Gastroesophageal sphincter (tissue), 4 donors: ENCODE data around the gene CCNK. TPM values are rescaled to one million over a fixed set of nuclear protein-coding genes. Genes with fewer than 3 reads are reported as not detected.

Source experiments
- ATAC-seq: fragments of 150-250 bp; one replicate; pipeline ENCODE4 v1.9.1; 2016; ENCODE audit warnings: mild to moderate bottlenecking, moderate library complexity
- H3K27ac ChIP-seq, 4 donors: fragments of 200-600 bp; sonication (generic) in 3 of 4; 1 replicate in 3 of 4; 2 replicates in 1 of 4; pipeline ENCODE4 v1.5.1; 2016 to 2019
- H3K27me3 ChIP-seq: fragments of 200-600 bp; sonication (generic); one replicate; pipeline ENCODE4 v1.5.1; 2019
- H3K36me3 ChIP-seq, 2 donors: fragments of 200-600 bp; sonication (generic); one replicate each; pipeline ENCODE4 v1.5.1; 2019; ENCODE audit warnings: control low read depth in 1 of 2
- H3K4me1 ChIP-seq, 3 donors: fragments of 200-600 bp; sonication (generic); 1 replicate in 2 of 3; 2 replicates in 1 of 3; pipeline ENCODE4 v1.5.1; 2016 to 2019; ENCODE audit warnings: control low read depth in 2 of 3
- H3K4me3 ChIP-seq, 2 donors: fragments of 200-600 bp; sonication (generic); one replicate each; pipeline ENCODE4 v1.5.1; 2019; ENCODE audit warnings: mild to moderate bottlenecking in 1 of 2, moderate library complexity in 1 of 2
- H3K9me3 ChIP-seq, 3 donors: fragments of 200-600 bp; sonication (generic); one replicate each; pipeline ENCODE4 v1.5.1; 2017 to 2019; ENCODE audit warnings: control low read depth in 2 of 3
- EP300 ChIP-seq: sonication (generic); formaldehyde crosslinking; IDR thresholded peaks from one replicate; pipeline ENCODE4 v1.6.1; 2017; ENCODE audit warnings: antibody characterized with exemption, mild to moderate bottlenecking
- POLR2A ChIP-seq, 2 donors: fragments of 450-650 bp; IDR thresholded peaks; one replicate each; pipeline ENCODE4 v1.6.1; 2017; ENCODE audit warnings: antibody characterized with exemption in 2 of 2, mild to moderate bottlenecking in 2 of 2, moderate library complexity in 1 of 2
- POLR2AphosphoS5 ChIP-seq: sonication (generic); formaldehyde crosslinking; IDR thresholded peaks from one replicate; pipeline ENCODE4 v1.6.1; 2017; ENCODE audit warnings: antibody characterized with exemption
- WGBS, 2 donors: methylation state at CpG; one replicate each; pipeline ENCODE4 v1.1.5; 2018; ENCODE audit warnings: low coverage in 1 of 2; 5-methylcytosine and 5-hydroxymethylcytosine counted together
- total RNA-seq, 4 donors: library from RNA; depleted of rRNA; stranded (reverse); fragments of >200 nt; gene quantifications; one replicate each; pipeline ENCODE4 v1.1.0, GENCODE V29; 2016
- TF ChIP-seq, protein P1 (sequence below), 4 experiments: fragments of 200-600 bp in 2 of 4; fragments of 450-650 bp in 2 of 4; sonication (generic) in 1 of 4; IDR thresholded peaks; one replicate each; pipeline ENCODE4 v1.5.1; 2017 to 2019; ENCODE audit warnings: antibody characterized with exemption in 4 of 4, mild to moderate bottlenecking in 2 of 4, moderate library complexity in 2 of 4

Gene CCNK
- total RNA-seq, 4 donors from 2014 or later = 17.1 to 26.8 (median 20.7) TPM

GRCh38 chr14:99479906-99480869 lies 1.0 kb upstream of the CCNK start, which contains the start of gene SETD3:
Gene SETD3 (minus strand): TSS chr14:99480859. CDS start chr14:99465805, 15,054 bp downstream.
- no peak for ATAC-seq
- H3K27ac ChIP-seq = peak within 1 kb of the TSS; percentile 97 to 98 (median 98)
- H3K4me1 ChIP-seq = peaks cover 0 to 64% (median 26%) of the 10 kb centered on the region in 3 donors
- peak within 1 kb of the TSS; percentile 88 to 95 for H3K4me3 ChIP-seq
- TF ChIP-seq POLR2A (IDR thresholded peaks at IDR 0.05) (peak; percentile 74 to 75), POLR2AphosphoS5 (peak; percentile 61), EP300 (no peak)
- TF ChIP-seq, protein P1, sequence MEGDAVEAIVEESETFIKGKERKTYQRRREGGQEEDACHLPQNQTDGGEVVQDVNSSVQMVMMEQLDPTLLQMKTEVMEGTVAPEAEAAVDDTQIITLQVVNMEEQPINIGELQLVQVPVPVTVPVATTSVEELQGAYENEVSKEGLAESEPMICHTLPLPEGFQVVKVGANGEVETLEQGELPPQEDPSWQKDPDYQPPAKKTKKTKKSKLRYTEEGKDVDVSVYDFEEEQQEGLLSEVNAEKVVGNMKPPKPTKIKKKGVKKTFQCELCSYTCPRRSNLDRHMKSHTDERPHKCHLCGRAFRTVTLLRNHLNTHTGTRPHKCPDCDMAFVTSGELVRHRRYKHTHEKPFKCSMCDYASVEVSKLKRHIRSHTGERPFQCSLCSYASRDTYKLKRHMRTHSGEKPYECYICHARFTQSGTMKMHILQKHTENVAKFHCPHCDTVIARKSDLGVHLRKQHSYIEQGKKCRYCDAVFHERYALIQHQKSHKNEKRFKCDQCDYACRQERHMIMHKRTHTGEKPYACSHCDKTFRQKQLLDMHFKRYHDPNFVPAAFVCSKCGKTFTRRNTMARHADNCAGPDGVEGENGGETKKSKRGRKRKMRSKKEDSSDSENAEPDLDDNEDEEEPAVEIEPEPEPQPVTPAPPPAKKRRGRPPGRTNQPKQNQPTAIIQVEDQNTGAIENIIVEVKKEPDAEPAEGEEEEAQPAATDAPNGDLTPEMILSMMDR (IDR thresholded peaks at IDR 0.05) = peak in 3 of 4 experiments; percentile 9 to 41 (median 25)
- H3K9me3 ChIP-seq = no peaks in the 10 kb centered on the region
- no peaks in the 10 kb centered on the region for H3K36me3 ChIP-seq
- WGBS, 2 donors = 0% methylated on average over 7 of the region's 122 CpGs; no CpG with 5 or more reads in 1 of the 2 donors
- no peaks in the 10 kb centered on the region for H3K27me3 ChIP-seq

DNA sequence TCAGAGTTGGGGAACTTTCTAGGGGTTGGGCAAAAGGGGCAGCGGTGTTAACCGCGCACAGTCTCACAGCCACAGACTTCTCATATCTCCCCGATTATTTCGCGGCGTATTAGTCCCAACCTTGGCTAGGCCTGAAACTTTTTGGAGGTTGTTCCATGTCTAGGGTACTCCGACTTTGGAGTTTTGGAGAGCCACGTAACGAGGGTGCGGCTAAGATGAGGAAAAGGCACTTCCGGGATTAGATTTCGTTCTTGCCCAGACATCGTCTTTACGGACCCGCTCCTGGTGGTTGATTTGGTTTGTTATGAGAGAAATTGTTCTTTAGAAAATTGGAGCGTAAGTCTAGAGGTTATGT lies 513 bp downstream of the CCNK start:
- H3K9me3 ChIP-seq = no peaks in the 10 kb centered on the region
- TF ChIP-seq, protein P1 (IDR thresholded peaks at IDR 0.05) = no peak
- TF ChIP-seq EP300 (no peak), POLR2A (IDR thresholded peaks at IDR 0.05) (no peak), POLR2AphosphoS5 (no peak)
- ATAC-seq = no peak

DNA sequence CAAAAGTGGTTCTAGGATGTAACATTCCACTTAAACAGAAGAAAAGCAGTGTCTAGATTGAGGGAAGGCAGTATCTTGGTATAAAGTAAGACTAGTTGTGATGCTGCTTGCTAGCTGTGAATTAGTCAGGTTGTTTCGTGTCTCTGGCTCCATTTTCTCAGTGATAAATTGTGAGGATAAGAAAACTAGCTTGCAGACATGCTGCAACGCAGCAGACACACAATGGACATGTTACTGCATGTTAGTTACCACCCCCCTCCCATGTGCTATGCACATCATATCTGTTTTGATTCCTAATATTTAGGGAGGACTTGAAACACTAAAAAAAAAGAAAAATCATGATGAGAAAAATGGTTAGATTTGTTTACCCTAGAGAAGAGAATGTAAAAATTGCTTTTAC lies 2.9 kb downstream of the CCNK start:
- no peak for ATAC-seq
- Histone ChIP-seq H3K4me3 (no peak overlapping the region), H3K4me1 (peaks cover 0 to 65% (median 13%) of the 10 kb centered on the region in 3 donors), H3K9me3 (no peaks in the 10 kb centered on the region), H3K27ac (no peak overlapping the region), H3K27me3 (no peaks in the 10 kb centered on the region), H3K36me3 (no peaks in the 10 kb centered on the region)
- WGBS, 2 donors = 37 to 42% methylated on average over 2 of the region's 2 CpGs
- TF ChIP-seq, protein P1 (IDR thresholded peaks at IDR 0.05) = no peak
- TF ChIP-seq POLR2A (IDR thresholded peaks at IDR 0.05) = no peak
- no peak for TF ChIP-seq POLR2AphosphoS5
- TF ChIP-seq EP300 = no peak

More for the DNA sequence above, 513 bp downstream of the CCNK start:
- Histone ChIP-seq H3K4me3 (peak overlapping the region; percentile 88 to 95), H3K27me3 (no peaks in the 10 kb centered on the region), H3K36me3 (no peaks in the 10 kb centered on the region), H3K4me1 (peaks cover 0 to 58% (median 25%) of the 10 kb centered on the region in 3 donors), H3K27ac (peak overlapping the region; percentile 94 to 98 (median 98))
- WGBS, 2 donors = 0 to 1% methylated on average over 3 to 14 of the region's 17 CpGs

GRCh38 chr14:99497341-99497740 lies 16.1 kb downstream of the CCNK start:
- Histone ChIP-seq H3K27ac (no peak overlapping the region), H3K27me3 (no peaks in the 10 kb centered on the region), H3K36me3 (peaks cover 3 to 99% of the 10 kb centered on the region in 2 donors), H3K9me3 (no peaks in the 10 kb centered on the region), H3K4me1 (peaks cover 0 to 4% (median 0%) of the 10 kb centered on the region in 3 donors), H3K4me3 (no peak overlapping the region)
- 78 to 82% methylated on average over 2 of the region's 2 CpGs for WGBS, 2 donors
- TF ChIP-seq POLR2A (IDR thresholded peaks at IDR 0.05) (no peak), POLR2AphosphoS5 (no peak), EP300 (no peak)
- TF ChIP-seq, protein P1 (IDR thresholded peaks at IDR 0.05) = no peak
- ATAC-seq = no peak
